Measurements from ENCODE around the gene ANKRD66. TPM values are rescaled to one million over a fixed set of nuclear protein-coding genes. Genes with fewer than 3 reads are reported as not detected.

Gene ANKRD66
- polyA plus RNA-seq, 1 of the 3 experiments (the other 2 are of a cell fraction): not detected

DNA sequence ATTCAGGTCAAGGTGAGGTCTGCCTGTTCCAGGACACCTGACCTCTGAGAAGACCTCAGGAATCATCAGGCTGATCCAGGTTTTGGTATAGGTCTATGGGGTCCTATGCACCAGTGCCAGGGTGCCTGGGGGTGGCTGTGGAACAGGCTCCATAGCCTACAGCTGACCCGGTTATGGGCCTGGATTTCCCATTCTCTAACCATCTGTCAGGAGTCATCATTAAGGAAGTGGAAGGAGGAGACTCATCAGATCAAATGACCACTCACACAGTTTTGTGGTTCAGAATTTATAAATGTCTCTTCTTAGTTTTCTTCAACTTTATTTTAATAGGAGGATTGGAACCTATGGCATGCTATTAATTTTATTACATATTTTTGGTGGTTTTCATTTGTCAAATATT is 26.3 kb upstream of the ANKRD66 start:
- ChIA-PET POLR2A (no interaction called here), CTCF (no interaction called here)
- Histone ChIP-seq H3K79me2 (ENCODE audit: insufficient read depth) (no peaks in the 10 kb centered on the region), H2AFZ (ENCODE audit: low read depth) (no peak overlapping the region), H3F3A (replicated peaks; ENCODE audit: insufficient read depth) (no peaks in the 10 kb centered on the region), H3K36me3 (replicated peaks in 1 of 2; ENCODE audit: control insufficient read depth in 1 of 2, insufficient read depth in 2 of 2, low read length in 1 of 2) (no peaks in the 10 kb centered on the region), H3K4me1 (ENCODE audit: control insufficient read depth in 1 of 2, insufficient read depth in 2 of 2, low read depth in 1 of 2, low read length in 1 of 2) (no peaks in the 10 kb centered on the region), H3K27me3 (ENCODE audit: insufficient read depth) (no peaks in the 10 kb centered on the region), H3K9ac (no peak overlapping the region), H3K4me2 (no peak overlapping the region), H3K27ac (ENCODE audit: low read depth in 2 of 2, low read length in 1 of 2) (no peak overlapping the region), H3K4me3 (ENCODE audit: low read depth in 2 of 2, low read length in 1 of 2) (no peak overlapping the region), H4K20me1 (ENCODE audit: insufficient read depth) (no peaks in the 10 kb centered on the region), H3K9me2 (no peaks in the 10 kb centered on the region), H3K9me3 (no peaks in the 10 kb centered on the region)
- TF ChIP-seq FOXJ3 (CRISPR knock-in tag; IDR thresholded peaks at IDR 0.05) (no peak), SMC3 (IDR thresholded peaks at IDR 0.05; ENCODE audit: low read depth, low read length) (no peak), EP300 (IDR thresholded peaks at IDR 0.05; ENCODE audit: borderline replicate concordance in 1 of 2, low read depth in 1 of 2, low read length in 1 of 2) (no peak), TCF12 (IDR thresholded peaks at IDR 0.05) (no peak), MXI1 (IDR thresholded peaks at IDR 0.05; ENCODE audit: low read depth, low read length) (no peak), GATA2 (CRISPR knock-in tag; IDR thresholded peaks at IDR 0.05) (no peak)
- TF ChIP-seq, protein P1, sequence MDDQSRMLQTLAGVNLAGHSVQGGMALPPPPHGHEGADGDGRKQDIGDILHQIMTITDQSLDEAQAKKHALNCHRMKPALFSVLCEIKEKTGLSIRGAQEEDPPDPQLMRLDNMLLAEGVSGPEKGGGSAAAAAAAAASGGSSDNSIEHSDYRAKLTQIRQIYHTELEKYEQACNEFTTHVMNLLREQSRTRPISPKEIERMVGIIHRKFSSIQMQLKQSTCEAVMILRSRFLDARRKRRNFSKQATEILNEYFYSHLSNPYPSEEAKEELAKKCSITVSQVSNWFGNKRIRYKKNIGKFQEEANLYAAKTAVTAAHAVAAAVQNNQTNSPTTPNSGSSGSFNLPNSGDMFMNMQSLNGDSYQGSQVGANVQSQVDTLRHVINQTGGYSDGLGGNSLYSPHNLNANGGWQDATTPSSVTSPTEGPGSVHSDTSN (IDR thresholded peaks at IDR 0.05): no peak
- TF ChIP-seq, protein P2, sequence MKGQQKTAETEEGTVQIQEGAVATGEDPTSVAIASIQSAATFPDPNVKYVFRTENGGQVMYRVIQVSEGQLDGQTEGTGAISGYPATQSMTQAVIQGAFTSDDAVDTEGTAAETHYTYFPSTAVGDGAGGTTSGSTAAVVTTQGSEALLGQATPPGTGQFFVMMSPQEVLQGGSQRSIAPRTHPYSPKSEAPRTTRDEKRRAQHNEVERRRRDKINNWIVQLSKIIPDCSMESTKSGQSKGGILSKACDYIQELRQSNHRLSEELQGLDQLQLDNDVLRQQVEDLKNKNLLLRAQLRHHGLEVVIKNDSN (IDR thresholded peaks at IDR 0.05; ENCODE audit: borderline replicate concordance, low read depth): no peak
- TF ChIP-seq, protein P3, sequence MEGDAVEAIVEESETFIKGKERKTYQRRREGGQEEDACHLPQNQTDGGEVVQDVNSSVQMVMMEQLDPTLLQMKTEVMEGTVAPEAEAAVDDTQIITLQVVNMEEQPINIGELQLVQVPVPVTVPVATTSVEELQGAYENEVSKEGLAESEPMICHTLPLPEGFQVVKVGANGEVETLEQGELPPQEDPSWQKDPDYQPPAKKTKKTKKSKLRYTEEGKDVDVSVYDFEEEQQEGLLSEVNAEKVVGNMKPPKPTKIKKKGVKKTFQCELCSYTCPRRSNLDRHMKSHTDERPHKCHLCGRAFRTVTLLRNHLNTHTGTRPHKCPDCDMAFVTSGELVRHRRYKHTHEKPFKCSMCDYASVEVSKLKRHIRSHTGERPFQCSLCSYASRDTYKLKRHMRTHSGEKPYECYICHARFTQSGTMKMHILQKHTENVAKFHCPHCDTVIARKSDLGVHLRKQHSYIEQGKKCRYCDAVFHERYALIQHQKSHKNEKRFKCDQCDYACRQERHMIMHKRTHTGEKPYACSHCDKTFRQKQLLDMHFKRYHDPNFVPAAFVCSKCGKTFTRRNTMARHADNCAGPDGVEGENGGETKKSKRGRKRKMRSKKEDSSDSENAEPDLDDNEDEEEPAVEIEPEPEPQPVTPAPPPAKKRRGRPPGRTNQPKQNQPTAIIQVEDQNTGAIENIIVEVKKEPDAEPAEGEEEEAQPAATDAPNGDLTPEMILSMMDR (IDR thresholded peaks at IDR 0.05): no peak
- 0% methylated on average over 1 of the region's 1 CpG for WGBS (ENCODE audit: low lambda C conversion rate)
- no peak for DNase-seq

DNA sequence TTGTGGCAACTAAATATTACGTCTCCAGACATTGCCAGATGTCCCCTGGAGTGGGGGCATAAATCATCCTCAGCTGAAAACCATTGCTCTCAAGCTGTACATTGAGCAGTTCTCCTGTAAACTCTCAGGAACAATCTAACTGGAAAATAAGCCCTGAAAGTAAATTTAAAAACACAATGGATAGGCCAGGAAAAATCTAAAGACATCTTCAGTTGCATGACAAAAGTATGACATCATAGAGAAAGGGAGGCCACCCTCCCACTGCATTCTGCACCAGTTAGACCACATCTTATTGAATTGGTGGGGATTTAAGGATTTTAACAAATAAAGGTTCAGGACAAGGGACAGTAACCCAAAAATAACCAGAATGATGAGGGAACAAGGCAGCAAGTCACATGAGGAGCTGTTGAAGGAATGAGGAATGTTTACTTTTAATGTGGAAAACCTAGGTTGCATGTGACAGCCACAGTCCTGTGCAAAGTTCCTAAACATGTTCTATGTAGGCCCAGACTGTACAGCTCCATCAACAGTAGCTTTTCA is 16.9 kb upstream of the ANKRD66 start:
- Histone ChIP-seq H3K4me1 (ENCODE audit: control insufficient read depth in 1 of 2, insufficient read depth in 2 of 2, low read depth in 1 of 2, low read length in 1 of 2) (no peaks in the 10 kb centered on the region), H3K9me2 (no peaks in the 10 kb centered on the region), H2AFZ (ENCODE audit: low read depth) (no peak overlapping the region), H3K4me2 (no peak overlapping the region), H3K79me2 (ENCODE audit: insufficient read depth) (no peaks in the 10 kb centered on the region), H3K9me3 (no peaks in the 10 kb centered on the region), H3F3A (replicated peaks; ENCODE audit: insufficient read depth) (no peaks in the 10 kb centered on the region), H3K36me3 (replicated peaks in 1 of 2; ENCODE audit: control insufficient read depth in 1 of 2, insufficient read depth in 2 of 2, low read length in 1 of 2) (no peaks in the 10 kb centered on the region), H3K9ac (no peak overlapping the region), H4K20me1 (ENCODE audit: insufficient read depth) (no peaks in the 10 kb centered on the region), H3K27ac (ENCODE audit: low read depth in 2 of 2, low read length in 1 of 2) (no peak overlapping the region), H3K4me3 (ENCODE audit: low read depth in 2 of 2, low read length in 1 of 2) (no peak overlapping the region), H3K27me3 (ENCODE audit: insufficient read depth) (peaks cover 13% of the 10 kb centered on the region; the same call in 1 of the 2 replicates)
- DNase-seq: no peak
- WGBS (ENCODE audit: low lambda C conversion rate): 0% methylated on average over 1 of the region's 1 CpG
- no peak for TF ChIP-seq RXRA (IDR thresholded peaks at IDR 0.05; ENCODE audit: borderline replicate concordance, low read depth)
- CTCF ChIA-PET: no interaction called here
- POLR2A ChIA-PET: no interaction called here

Measured in SK-N-SH (cell line).